GM12878 (cell line): ENCODE results near the gene AGAP1. TPM values are rescaled to one million over a fixed set of nuclear protein-coding genes. Genes with fewer than 3 reads are reported as not detected.

Experiments
- ATAC-seq: fragments of 200-7000 bp; cut with Tn5 transposase; 3 replicates; pipeline ENCODE4 v1.9.1; 2020; ENCODE audit warnings: mild to moderate bottlenecking, moderate library complexity
- BruUV-seq: library from RNA; stranded (reverse); fragments of 400-500 nt; replicated peaks from 2 replicates; lab custom pipeline; 2021; lab: Mats Ljungman, UMichigan
- CTCF ChIA-PET: fragments of 300-600 bp; sonication (Branson Sonifier 250); formaldehyde crosslinking; extraction: SDS; loops from one replicate; lab custom pipeline; 2021; ENCODE audit warnings: inconsistent platforms; lab: Yijun Ruan, JAX
- POLR2A ChIA-PET: fragments of 350-600 bp; formaldehyde crosslinking; extraction: SDS; loops from one replicate; lab custom pipeline; 2021; ENCODE audit warnings: inconsistent platforms; lab: Charles Lee
- RAD21 ChIA-PET: fragments of 300-600 bp; sonication (Branson Sonifier 250); formaldehyde crosslinking; loops from one replicate; lab custom pipeline; 2023; ENCODE audit warnings: antibody characterized with exemption; ENCODE audit not compliant: unreplicated experiment; lab: Charles Lee
- SMC1A ChIA-PET: fragments of 300-600 bp; sonication (Branson Sonifier 250); formaldehyde crosslinking; loops from one replicate; lab custom pipeline; 2023; ENCODE audit not compliant: unreplicated experiment, uncharacterized antibody; lab: Charles Lee
- DNase-seq: peaks from one replicate; pipeline ENCODE4 v3.0.0-alpha.2; 2011; ENCODE audit warnings: low read depth, low spot score
- FAIRE-seq: peaks from 3 replicates; lab custom pipeline; 2011; peaks lifted over from hg19 to GRCh38; lab: Jason Lieb, UNC
- H2AFZ ChIP-seq: 2 replicates; pipeline ENCODE4 v1.6.0; 2011; ENCODE audit warnings: low read depth, low read length, control low read depth; ENCODE audit not compliant: control insufficient read depth
- H3K27ac ChIP-seq: 2 replicates; pipeline ENCODE4 v1.5.1; 2011; ENCODE audit warnings: control low read depth; ENCODE audit not compliant: control insufficient read depth, insufficient read depth
- H3K27me3 ChIP-seq, 2 experiments: replicated peaks in 1 of 2; 2 replicates each; pipeline versions ENCODE4 v1.6.0 to v1.6.1; 2011; ENCODE audit warnings: low read length in 1 of 2; ENCODE audit not compliant: control insufficient read depth in 2 of 2, insufficient read depth in 2 of 2
- H3K36me3 ChIP-seq, 2 experiments: 2 replicates each; pipeline ENCODE4 v1.5.1; 2011; ENCODE audit warnings: low read length in 1 of 2; ENCODE audit not compliant: control insufficient read depth in 2 of 2, insufficient read depth in 2 of 2
- H3K4me1 ChIP-seq: 2 replicates; pipeline ENCODE4 v1.6.1; 2011; ENCODE audit warnings: mild to moderate bottlenecking, low read length, moderate library complexity, mixed read lengths; ENCODE audit not compliant: control insufficient read depth, insufficient read depth
- H3K4me2 ChIP-seq: 2 replicates; pipeline ENCODE4 v1.6.0; 2011; ENCODE audit warnings: control low read depth; ENCODE audit not compliant: control insufficient read depth, insufficient read depth
- H3K4me3 ChIP-seq: fragments of 200-600 bp; sonication (generic); 2 replicates; pipeline ENCODE4 v1.5.1; 2016
- H3K79me2 ChIP-seq: 2 replicates; pipeline ENCODE4 v1.6.0; 2011; ENCODE audit warnings: low read length; ENCODE audit not compliant: control insufficient read depth, insufficient read depth
- H3K9ac ChIP-seq: 2 replicates; pipeline ENCODE4 v1.8.0; 2011; ENCODE audit warnings: low read length, control low read depth, mixed read lengths; ENCODE audit not compliant: control insufficient read depth, insufficient read depth
- H3K9me3 ChIP-seq: replicated peaks from 3 replicates; pipeline ENCODE4 v1.5.1; 2011; ENCODE audit warnings: mild to moderate bottlenecking, low read length; ENCODE audit not compliant: control insufficient read depth, insufficient read depth
- H4K20me1 ChIP-seq: 2 replicates; pipeline ENCODE4 v1.6.0; 2011; ENCODE audit not compliant: control insufficient read depth, insufficient read depth
- ASH2L ChIP-seq: fragments of 300-600, 200-600 bp; sonication (generic); IDR thresholded peaks from 2 replicates; pipeline ENCODE4 v1.6.1; 2017; ENCODE audit warnings: low read depth, mild to moderate bottlenecking, borderline replicate concordance
- BMI1 ChIP-seq: fragments of 450-650 bp; IDR thresholded peaks from 2 replicates; pipeline ENCODE4 v1.6.1; 2016; ENCODE audit warnings: mild to moderate bottlenecking, moderate library complexity, borderline replicate concordance
- CBX5 ChIP-seq: sonication (generic); IDR thresholded peaks from 2 replicates; pipeline ENCODE4 v1.6.1; 2016; ENCODE audit warnings: low read depth, moderate library complexity, mild to moderate bottlenecking, inconsistent platforms
- HDAC6 ChIP-seq: fragments of 200-600 bp; sonication (generic); IDR thresholded peaks from one replicate; pipeline ENCODE4 v1.8.0; 2017; ENCODE audit warnings: antibody characterized with exemption; ENCODE audit not compliant: unreplicated experiment
- RUNX3 ChIP-seq: IDR thresholded peaks from 2 replicates; pipeline ENCODE4 v1.6.1; 2012; ENCODE audit warnings: low read length, inconsistent platforms
- SUZ12 ChIP-seq: fragments of 200-600 bp; sonication (generic); IDR thresholded peaks from one replicate; pipeline ENCODE4 v1.6.1; 2018; ENCODE audit warnings: antibody characterized with exemption, mild to moderate bottlenecking; ENCODE audit not compliant: unreplicated experiment
- YY1 ChIP-seq: IDR thresholded peaks from 2 replicates; pipeline ENCODE4 v1.6.1; 2011; ENCODE audit warnings: low read depth, mild to moderate bottlenecking, low read length
- WGBS: methylation state at CpG from one replicate; pipeline ENCODE4 v1.1.6; 2016; ENCODE audit warnings: low lambda C conversion rate; ENCODE audit not compliant: insufficient replicate concordance, insufficient coverage; ENCODE audit errors: missing lambda C conversion rate; 5-methylcytosine and 5-hydroxymethylcytosine counted together
- in situ Hi-C: fragments of 300-500 bp; cut with MboI; formaldehyde crosslinking; loops from 9 replicates; pipeline ENCODE4 v1.14.3; 2018; ENCODE audit warnings: mixed read lengths
- intact Hi-C: fragments of 100-400 bp; cut with micrococcal nuclease; formaldehyde crosslinking; loops from one replicate; pipeline ENCODE4 v1.14.2; 2022; ENCODE audit not compliant: unreplicated experiment
- polyA plus RNA-seq, 11 experiments: library from polyadenylated mRNA; depleted of rRNA in 4 of 11; unstranded in 6 of 11; stranded (reverse) in 5 of 11; fragments of >200 nt; fragmentation: Nextera tagmentation in 4 of 11; fragmentation: Illumina TruSeq in 1 of 11; extraction: Ambion mirVana in 4 of 11; extraction: Trizol in 1 of 11; gene quantifications; 1 replicate in 1 of 11; 2 replicates in 10 of 11; pipeline versions ENCODE4 v1.2.1 to v1.2.3, GENCODE V29; 2011 to 2016; ENCODE audit warnings: inconsistent platforms in 2 of 11, missing spikeins in 2 of 11, low read depth in 1 of 11
- total RNA-seq, 4 experiments: library from RNA; depleted of rRNA in 3 of 4; stranded (reverse); fragments of >200 nt in 3 of 4; fragmentation: Illumina TruSeq in 1 of 4; extraction: Trizol in 1 of 4; gene quantifications; 2 replicates each; pipeline versions ENCODE4 v1.2.1 to v1.2.3, GENCODE V29; 2013 to 2021
- TF ChIP-seq, protein P1 (sequence below): fragments of 450-650 bp; IDR thresholded peaks from 2 replicates; pipeline ENCODE4 v1.6.1; 2016; ENCODE audit warnings: mild to moderate bottlenecking

AGAP1 gene
- total and polyA plus RNA-seq, 10 of the 15 experiments (the other 5 are each of a cell fraction or from before 2014, with no cell fraction given), result 0.05 to 0.15 (median 0.06) TPM; not detected in 7

DNA sequence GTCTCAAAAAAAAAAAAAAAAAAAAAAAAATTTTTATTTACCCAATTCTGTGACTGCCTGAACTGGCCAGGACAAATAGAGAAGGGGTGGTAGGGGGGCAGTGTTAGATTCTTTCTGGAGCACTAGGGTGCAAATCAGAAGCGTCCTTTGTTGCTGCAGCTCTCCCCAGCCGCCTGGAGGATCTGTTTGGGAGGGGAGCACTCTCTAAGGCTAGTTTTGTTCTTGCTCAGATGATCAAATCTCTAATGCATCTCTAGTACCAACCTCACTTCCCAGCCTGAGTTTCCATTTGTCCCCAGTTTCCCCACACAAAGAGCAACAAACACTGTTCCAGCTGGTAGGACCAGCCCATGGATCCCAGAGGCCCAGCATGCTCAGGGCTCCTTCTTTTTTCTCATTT is 591.4 kb downstream of the AGAP1 start:
- in situ Hi-C loops (no loop called here), intact Hi-C loops (no loop called here)
- no peaks in the 10 kb centered on the region for H3K9me3 ChIP-seq
- FAIRE-seq (no peak), ATAC-seq (no peak), DNase-seq (no peak)
- H2AFZ ChIP-seq, result no peak overlapping the region
- WGBS, result 24% methylated on average over 2 of the region's 2 CpGs
- H3K27me3 ChIP-seq, result no peaks in the 10 kb centered on the region; a peak in 1 of 4 replicates
- ChIA-PET POLR2A (no interaction called here), SMC1A (no interaction called here), CTCF (no interaction called here), RAD21 (no interaction called here)
- H3K79me2 ChIP-seq, result no peaks in the 10 kb centered on the region
- no peak overlapping the region for H3K4me3 ChIP-seq
- no peak overlapping the region for H3K27ac ChIP-seq
- no peaks in the 10 kb centered on the region for H3K36me3 ChIP-seq
- no TSS peak for BruUV-seq
- H4K20me1 ChIP-seq, result no peaks in the 10 kb centered on the region
- H3K4me2 ChIP-seq, result no peak overlapping the region
- H3K4me1 ChIP-seq, result no peaks in the 10 kb centered on the region
- TF ChIP-seq RUNX3 (no peak), ASH2L (no peak), BMI1 (no peak)
- TF ChIP-seq, protein P1, sequence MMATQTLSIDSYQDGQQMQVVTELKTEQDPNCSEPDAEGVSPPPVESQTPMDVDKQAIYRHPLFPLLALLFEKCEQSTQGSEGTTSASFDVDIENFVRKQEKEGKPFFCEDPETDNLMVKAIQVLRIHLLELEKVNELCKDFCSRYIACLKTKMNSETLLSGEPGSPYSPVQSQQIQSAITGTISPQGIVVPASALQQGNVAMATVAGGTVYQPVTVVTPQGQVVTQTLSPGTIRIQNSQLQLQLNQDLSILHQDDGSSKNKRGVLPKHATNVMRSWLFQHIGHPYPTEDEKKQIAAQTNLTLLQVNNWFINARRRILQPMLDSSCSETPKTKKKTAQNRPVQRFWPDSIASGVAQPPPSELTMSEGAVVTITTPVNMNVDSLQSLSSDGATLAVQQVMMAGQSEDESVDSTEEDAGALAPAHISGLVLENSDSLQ, result no peak
- H3K9ac ChIP-seq, result no peak overlapping the region

DNA sequence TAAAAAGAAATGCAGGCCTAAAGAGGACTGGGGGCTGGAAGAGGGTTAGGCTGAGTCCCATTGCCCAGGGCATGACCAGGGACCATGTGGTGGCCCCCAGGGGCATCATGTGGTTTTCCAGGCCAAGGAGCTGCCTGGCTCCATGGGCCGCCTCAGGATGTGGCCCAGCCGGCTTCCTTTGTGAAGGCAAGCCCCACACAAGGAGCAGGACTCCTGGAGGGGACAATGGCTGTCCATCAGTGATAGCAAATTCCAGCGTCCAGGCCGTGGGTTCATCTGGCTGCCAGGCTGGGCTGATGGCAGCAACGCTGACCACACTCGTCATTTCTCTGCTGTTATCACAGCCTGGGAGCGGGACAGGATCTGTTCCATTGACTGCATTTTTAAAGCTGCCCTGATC is 591.8 kb downstream of the AGAP1 start:
- ATAC-seq, result no peak
- ChIA-PET POLR2A (no interaction called here), CTCF (no interaction called here), SMC1A (no interaction called here), RAD21 (no interaction called here)
- FAIRE-seq, result no peak
- H3K9me3 ChIP-seq, result no peaks in the 10 kb centered on the region
- in situ Hi-C loops, result no loop called here
- no peaks in the 10 kb centered on the region for H4K20me1 ChIP-seq
- DNase-seq, result no peak
- H3K4me2 ChIP-seq, result no peak overlapping the region
- H3K4me3 ChIP-seq, result no peak overlapping the region
- H3K4me1 ChIP-seq, result no peaks in the 10 kb centered on the region
- H3K9ac ChIP-seq, result no peak overlapping the region
- no TSS peak for BruUV-seq
- H3K27ac ChIP-seq, result no peak overlapping the region
- no peaks in the 10 kb centered on the region for H3K36me3 ChIP-seq
- WGBS, result 12% methylated on average over 7 of the region's 7 CpGs
- H3K27me3 ChIP-seq, result no peaks in the 10 kb centered on the region; a peak in 1 of 4 replicates
- no peaks in the 10 kb centered on the region for H3K79me2 ChIP-seq
- no peak overlapping the region for H2AFZ ChIP-seq
- intact Hi-C loops, result no loop called here
- no peak for TF ChIP-seq YY1
- TF ChIP-seq CBX5, result no peak
- TF ChIP-seq SUZ12, result no peak
- TF ChIP-seq HDAC6, result no peak
